Measurements from ENCODE around the gene PPP1R9B.

The PPP1R9B gene

DNA sequence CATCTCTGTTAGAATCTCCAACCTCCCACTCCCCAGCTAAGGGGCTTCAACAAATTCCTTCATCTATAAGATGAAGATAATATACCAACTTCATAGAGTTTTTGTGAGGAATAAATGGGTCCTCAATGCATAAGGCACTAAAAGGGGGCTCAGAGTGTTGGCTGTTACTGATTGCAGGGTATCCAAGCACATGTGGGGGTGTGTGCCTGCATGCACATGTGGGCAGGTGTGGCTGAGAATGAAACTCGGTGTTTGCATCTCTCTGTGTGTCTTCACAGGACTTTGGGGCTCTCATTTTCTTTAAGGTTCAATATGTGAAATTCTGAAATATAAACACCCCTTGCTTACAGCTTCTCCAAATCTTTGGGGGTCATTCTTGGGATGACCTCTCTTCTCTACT lies 4.1 kb upstream of the PPP1R9B start:
- Mint-ChIP-seq H3K9me3 (no peaks in the 10 kb centered on the region), H3K27ac (no peak overlapping the region), H3K27me3 (no peaks in the 10 kb centered on the region), H3K4me3 (peak overlapping the region; percentile 44 to 55), H3K4me1 (peaks cover 54% of the 10 kb centered on the region)
- no peak for DNase-seq
- no peak for ATAC-seq

DNA sequence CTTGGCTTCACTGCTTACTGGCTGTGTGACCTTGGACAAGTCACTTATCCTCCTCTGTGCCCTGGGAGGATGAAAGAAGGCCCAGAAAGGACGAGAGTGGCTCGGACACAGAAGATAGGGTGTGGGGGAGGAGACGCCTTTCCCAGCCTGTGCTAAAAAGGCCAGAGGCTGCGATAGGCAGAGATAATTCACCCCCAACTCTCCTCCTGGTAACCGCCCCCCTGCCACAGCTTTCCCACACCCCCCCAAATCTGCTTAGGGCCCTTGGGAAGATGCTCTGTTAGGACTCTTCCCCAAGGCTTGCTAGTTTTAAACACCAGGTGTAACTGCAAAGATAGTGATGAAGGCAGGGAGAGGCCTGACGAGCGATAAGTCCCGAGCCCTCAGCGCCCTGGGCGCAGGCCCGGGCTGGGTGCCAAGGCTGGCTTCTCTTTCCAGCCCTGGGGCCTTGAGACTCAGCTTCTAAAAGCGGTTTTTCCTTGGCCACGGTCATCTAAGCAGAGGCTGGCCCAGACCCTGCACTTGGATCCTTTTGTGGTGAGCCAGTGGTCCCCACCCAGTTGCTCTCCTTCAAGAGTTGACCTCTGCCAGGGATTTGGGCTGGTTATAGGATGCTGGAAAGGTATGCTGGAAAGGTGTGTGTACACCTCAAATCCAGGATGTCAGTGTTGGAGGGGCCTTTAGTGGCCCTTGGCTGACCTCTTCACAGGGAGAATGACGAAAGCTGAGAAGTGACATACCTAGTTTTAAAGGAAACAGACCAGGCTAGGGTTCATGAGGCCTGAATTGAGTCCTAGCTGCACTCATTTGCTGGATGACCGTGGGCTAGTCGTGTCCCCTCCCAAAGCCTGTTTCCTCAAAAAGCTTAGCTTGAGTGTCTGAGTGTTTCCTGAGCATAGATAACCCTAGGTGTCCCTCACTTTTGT lies 3.4 kb upstream of the PPP1R9B start:
- no peak overlapping the region for H3K27ac Mint-ChIP-seq
- no peak for ATAC-seq
- no peaks in the 10 kb centered on the region for H3K9me3 Mint-ChIP-seq
- peaks cover 54% of the 10 kb centered on the region for H3K4me1 Mint-ChIP-seq
- DNase-seq: no peak
- H3K4me3 Mint-ChIP-seq: no peak overlapping the region
- H3K27me3 Mint-ChIP-seq: no peaks in the 10 kb centered on the region

DNA sequence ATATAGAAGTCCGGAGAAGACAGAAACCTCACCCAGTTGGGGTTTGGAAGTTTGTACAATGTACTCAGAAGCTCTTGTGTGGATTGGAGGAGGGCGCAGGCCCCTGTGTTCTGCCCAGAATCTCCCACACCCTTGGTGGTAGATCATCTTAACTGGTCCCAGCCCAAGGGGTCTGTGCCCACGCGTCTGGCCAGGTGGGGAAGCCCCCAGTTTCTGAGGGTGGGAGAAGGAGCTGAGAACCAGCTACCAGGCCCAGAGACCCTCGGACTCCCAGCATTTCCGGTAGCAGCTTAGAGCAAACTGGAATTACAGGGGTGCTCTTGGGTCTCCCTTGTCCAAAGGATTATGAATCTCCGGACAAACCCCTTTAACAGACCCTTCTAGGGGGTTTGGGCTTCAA lies 2.3 kb upstream of the PPP1R9B start:
- Mint-ChIP-seq H3K27me3 (no peaks in the 10 kb centered on the region), H3K9me3 (no peaks in the 10 kb centered on the region), H3K4me1 (peaks cover 44% of the 10 kb centered on the region), H3K4me3 (peak overlapping the region in 1 of 2 donors; percentile 95), H3K27ac (peak overlapping the region; percentile 34 to 95)
- no peak for ATAC-seq
- no peak for DNase-seq

DNA sequence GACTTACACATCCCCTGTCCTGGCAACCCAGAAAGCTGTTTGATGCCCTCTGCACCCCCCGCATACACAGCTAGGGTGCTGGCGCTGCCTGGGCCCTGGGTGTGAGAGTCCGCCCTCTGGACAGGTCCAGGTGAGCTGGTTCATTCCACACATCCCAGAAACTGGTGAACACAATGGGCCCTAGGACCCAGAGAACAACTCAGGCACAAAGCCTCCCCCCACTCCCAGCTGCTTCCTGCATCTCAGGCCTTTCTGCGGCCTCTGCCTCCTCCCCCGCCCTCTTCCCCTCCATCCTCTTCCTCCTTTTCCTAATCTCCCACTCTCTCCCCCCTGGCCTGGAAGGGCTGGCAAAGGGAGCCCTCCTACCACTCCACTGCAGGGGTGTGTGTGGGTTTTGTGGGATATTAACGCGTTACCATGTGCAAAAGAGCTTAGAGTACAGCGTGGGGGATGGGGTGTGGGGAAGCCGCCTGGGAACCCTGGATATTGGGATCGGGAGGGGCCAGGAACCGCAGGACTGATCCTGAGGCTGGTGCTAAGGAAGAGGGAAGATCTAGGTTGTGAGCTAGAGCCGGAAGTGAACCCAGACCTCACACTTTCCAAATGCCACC lies 1.6 kb upstream of the PPP1R9B start:
- Mint-ChIP-seq H3K27ac (peak overlapping the region in 1 of 2 donors; percentile 95), H3K9me3 (no peaks in the 10 kb centered on the region), H3K27me3 (no peaks in the 10 kb centered on the region), H3K4me3 (peak overlapping the region; percentile 92 to 95), H3K4me1 (peaks cover 49% of the 10 kb centered on the region)
- DNase-seq: peak in 1 of 2 donors; percentile 66
- ATAC-seq: peak; percentile 26

DNA sequence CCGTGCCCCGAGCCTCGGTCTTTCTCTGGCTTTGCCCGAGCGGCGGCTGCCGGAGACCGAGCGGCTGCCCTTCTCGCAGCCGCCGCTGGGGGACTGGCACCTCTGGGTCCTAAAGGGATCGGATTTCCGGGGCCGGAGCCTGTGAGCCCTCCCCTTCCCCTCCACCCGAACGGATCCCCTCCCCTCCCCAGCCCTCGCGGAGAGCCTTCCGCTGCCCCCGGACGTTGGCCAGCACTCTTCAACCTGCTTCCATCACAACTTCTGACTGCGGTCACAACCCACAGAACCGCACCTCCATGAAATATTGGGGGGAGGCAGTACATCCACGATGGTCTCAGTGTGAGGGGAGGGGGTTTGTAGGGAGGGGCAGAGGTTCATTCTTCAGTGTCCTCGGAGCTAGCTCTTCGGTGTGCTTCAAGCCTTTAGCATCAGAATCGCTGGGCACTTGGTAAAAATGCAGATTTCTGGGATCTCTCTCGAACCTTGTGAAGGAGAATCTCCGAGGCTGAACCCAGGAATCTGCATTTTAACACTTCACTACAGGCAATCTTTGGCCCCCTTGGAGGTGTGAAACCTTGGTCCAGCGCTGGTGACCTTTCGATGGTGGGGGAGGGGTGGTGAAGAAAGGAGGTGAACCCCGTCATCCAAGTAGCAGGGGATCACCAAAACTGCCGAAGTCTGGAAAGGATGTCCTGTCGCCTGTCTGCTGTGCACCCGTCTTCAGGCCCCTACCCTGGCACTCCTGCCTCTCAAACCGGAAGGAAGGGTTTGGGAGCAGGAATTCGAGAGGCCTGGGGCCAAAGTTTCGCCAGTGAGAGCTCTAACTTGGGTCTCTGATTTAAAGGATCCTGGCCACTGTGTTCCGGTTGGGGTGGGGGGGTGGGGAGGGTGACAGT lies 812 bp upstream of the PPP1R9B start:
- H3K4me3 Mint-ChIP-seq: peak overlapping the region; percentile 92 to 95
- DNase-seq (peak; percentile 87 to 91), ATAC-seq (peak; percentile 72)
- H3K9me3 Mint-ChIP-seq: no peaks in the 10 kb centered on the region
- H3K27me3 Mint-ChIP-seq: no peaks in the 10 kb centered on the region
- H3K27ac Mint-ChIP-seq: peak overlapping the region; percentile 94 to 95
- peaks cover 57% of the 10 kb centered on the region for H3K4me1 Mint-ChIP-seq

DNA sequence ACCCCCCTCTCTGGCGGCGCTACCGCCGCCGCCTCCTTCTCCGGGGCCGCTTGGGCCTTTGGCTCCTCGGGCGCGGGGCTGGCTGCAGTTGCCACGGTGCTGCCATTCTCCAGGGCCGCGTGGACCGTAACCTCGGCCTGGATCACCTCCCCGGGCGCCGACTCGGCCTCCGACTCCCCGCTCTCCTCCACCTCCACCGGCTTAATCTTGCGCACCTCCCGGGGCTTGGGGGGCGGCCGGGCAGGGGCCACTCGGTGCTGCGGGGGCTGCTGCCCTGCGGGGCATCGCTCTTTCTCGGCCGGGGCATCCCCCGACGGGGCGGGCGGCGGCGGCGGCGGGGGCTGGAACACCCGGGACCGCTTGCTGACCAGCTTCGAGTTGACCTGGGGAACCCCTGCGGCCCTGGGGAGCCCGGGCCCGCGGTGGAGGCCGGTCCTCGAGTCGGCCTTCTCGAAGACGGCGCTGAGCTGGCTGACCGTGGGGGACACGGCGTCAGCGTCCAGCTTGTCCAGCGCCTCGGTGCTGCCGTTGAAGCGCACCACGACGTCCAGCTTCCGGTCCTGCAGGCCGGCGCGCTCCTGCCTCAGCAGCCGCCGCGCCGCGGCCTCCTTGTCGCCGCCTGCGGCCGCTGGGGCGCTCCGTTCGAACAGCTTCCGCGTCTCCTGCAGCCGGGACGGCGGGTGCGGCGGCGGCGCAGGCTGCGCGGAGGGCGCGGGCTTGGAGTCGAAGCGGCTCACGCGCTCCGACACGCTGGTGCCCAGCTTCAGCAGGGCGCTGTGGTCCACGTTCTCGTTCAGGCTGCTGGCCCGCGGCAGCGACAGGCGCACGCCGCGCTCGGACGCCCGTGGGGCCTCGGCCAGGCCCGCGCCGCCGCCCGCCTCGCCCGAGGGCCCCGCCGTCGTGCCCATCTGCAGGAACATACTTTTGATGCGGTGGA lies 792 bp downstream of the PPP1R9B start:
- ATAC-seq: no peak
- Mint-ChIP-seq H3K4me3 (peak overlapping the region; percentile 92 to 98), H3K27me3 (no peaks in the 10 kb centered on the region), H3K27ac (peak overlapping the region; percentile 84 to 93), H3K4me1 (peaks cover 61% of the 10 kb centered on the region), H3K9me3 (no peaks in the 10 kb centered on the region)
- peak; percentile 52 to 63 for DNase-seq

DNA sequence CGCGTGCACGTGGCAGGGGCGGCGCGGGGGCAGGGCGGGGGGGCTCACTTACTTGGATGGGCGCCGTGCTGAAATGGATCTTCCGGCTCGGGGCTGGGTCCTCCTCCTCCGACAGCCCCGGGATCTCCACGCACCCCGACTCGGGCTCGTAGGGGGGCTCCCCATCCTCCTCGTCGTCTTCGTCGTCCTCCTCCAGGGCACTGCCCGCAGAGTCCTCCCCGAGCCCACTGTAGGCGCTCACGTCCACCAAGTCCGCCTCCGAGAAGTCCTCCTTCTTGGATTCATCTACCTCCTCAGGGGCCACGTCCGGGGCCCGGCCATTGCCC lies 1.4 kb downstream of the PPP1R9B start:
- peak overlapping the region; percentile 84 to 93 for H3K27ac Mint-ChIP-seq
- H3K9me3 Mint-ChIP-seq: no peaks in the 10 kb centered on the region
- no peak for DNase-seq
- no peaks in the 10 kb centered on the region for H3K27me3 Mint-ChIP-seq
- H3K4me3 Mint-ChIP-seq: peak overlapping the region; percentile 86 to 98
- no peak for ATAC-seq
- H3K4me1 Mint-ChIP-seq: peaks cover 61% of the 10 kb centered on the region

DNA sequence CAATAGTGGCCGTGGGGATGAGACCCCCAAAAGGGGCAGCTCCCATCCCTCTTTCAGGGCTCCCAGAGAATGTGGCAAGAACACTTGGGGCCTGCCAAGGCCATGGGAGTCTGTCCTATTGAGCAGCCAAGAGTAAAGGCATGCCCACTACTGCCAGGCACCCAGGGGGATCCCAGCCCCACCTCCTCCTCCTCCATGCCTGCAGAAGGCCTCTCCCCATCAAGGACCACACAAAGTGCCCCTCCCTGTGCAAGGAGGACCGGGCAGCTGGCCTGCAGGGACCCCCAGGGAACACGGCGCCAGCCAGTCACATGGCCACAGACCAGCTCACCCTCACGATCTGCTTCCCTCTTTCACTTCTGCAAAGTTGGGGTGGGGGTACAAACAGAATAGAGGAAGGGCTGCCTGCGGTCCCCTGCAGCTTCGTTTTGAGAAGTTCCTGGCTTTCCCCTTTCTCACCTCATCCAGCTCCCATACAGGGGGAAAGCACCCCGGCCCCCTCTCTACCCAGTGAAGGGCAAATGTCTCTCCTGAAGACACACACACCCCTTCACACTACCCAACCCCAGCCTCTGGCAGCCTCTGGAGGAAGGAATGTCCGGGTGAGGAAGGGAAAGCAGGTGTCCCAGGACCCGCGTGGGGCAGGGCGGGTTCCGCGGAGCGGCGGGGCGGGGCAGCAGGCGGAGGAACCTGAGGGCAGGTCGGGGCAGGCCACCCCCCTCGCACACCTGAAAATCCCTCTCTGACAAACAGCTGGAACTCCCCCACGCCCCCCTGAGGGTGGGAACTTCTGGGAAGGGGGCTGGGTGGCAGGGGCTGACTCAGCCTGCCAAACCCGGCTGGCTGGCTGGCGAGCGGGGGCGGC lies 2.0 kb downstream of the PPP1R9B start:
- H3K4me1 Mint-ChIP-seq: peaks cover 61% of the 10 kb centered on the region
- H3K4me3 Mint-ChIP-seq: peak overlapping the region; percentile 86 to 98
- H3K27ac Mint-ChIP-seq: peak overlapping the region; percentile 84 to 95
- no peaks in the 10 kb centered on the region for H3K9me3 Mint-ChIP-seq
- DNase-seq (peak; percentile 51 to 90), ATAC-seq (peak; percentile 58)
- H3K27me3 Mint-ChIP-seq: no peaks in the 10 kb centered on the region

DNA sequence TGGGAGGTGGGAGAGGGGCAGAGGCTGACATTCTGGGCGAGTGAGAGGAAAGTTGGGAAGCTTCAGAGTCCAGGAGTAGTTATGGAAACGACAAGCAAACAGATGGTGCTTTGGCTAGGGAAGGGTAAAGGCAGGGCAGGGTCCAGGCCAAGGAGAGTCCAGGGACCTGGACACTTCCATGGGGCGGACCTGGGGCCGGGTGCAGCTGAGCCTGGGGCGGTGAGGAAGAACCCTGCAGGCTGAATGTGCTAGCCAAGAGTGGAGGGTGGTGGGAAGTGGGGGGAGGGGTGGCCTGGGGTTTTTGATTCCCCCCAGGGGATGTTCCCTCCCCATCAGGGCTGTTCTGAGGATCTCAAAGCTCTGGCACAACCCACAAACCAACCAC lies 2.6 kb downstream of the PPP1R9B start:
- ATAC-seq (no peak), DNase-seq (no peak)
- Mint-ChIP-seq H3K9me3 (no peaks in the 10 kb centered on the region), H3K27ac (peak overlapping the region; percentile 53 to 95), H3K4me1 (peaks cover 63% of the 10 kb centered on the region), H3K27me3 (no peaks in the 10 kb centered on the region), H3K4me3 (peak overlapping the region; percentile 86 to 98)

DNA sequence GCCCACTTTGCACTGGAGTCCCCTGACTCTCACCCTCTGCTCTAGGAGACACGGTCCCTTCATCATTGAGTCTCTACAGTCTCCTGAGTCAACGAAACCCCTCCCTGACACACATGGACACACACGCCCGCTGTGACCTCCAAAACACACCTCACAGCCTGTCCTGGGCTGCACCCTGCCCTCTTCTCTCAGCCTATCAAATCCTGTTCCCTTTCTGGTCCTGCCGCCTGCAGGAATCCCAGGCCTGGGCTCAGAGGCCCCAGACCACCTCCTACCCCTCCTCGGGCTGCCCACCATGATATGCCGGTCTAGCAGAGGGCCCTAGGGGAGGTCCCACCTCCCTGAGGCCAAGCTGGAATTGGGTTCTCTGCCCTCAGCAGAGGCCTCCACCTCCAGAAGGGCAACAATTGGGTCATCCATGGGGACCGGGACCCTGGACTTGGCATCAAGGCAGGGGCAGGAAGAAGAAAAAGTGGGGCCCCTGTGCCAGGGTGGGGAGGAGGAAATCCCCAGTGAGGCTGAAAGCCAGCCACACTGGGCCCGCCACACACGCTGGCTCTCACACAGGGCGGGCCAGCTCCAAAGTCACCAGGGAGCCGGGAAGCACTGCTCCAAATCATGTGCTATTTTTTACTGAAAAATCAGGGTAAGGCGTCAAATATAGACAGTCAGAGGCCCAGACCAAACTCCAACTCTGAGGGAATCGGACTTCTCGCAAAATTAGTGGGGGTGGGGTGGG lies 3.4 kb downstream of the PPP1R9B start:
- no peaks in the 10 kb centered on the region for H3K27me3 Mint-ChIP-seq
- H3K9me3 Mint-ChIP-seq: no peaks in the 10 kb centered on the region
- H3K4me1 Mint-ChIP-seq: peaks cover 63% of the 10 kb centered on the region
- ATAC-seq (no peak), DNase-seq (no peak)
- H3K27ac Mint-ChIP-seq: peak overlapping the region; percentile 89 to 97
- H3K4me3 Mint-ChIP-seq: peak overlapping the region; percentile 86 to 98

DNA sequence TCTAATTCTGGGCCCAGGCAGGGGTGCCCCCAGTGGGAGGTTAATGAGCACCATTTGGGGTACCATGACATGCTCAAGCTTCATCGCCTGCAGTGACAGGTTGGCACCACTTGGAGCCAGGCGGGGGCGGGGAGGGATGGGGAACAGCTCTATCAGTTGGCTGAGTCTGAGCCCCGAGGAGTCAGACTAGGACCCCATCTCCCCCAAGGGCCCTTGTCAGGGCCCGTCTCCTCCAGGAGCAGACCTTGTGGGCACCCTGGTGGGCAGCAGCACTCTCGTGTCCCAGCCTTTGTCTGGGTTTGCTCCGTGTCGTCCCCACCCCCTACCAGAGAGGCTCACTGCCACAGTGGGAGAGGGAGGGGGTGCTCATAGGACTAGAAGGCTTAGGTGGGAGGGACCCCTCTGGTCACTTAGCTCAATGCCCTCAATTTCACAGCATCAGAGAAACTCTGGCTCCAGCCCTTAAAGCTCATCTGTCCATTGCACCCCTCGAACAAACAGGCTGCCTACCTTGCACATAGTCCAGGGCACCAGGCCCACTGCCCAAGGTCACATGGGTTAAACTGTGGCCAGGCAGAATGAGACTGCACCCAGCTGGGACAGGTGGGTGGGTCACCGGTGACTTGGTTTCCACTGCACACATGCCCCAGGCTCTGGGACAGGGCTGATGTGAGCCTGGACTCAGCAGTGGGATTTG lies 4.1 kb downstream of the PPP1R9B start:
- peaks cover 63% of the 10 kb centered on the region for H3K4me1 Mint-ChIP-seq
- no peaks in the 10 kb centered on the region for H3K27me3 Mint-ChIP-seq
- H3K4me3 Mint-ChIP-seq: peak overlapping the region; percentile 86 to 98
- DNase-seq (no peak), ATAC-seq (no peak)
- no peak overlapping the region for H3K27ac Mint-ChIP-seq
- no peaks in the 10 kb centered on the region for H3K9me3 Mint-ChIP-seq

DNA sequence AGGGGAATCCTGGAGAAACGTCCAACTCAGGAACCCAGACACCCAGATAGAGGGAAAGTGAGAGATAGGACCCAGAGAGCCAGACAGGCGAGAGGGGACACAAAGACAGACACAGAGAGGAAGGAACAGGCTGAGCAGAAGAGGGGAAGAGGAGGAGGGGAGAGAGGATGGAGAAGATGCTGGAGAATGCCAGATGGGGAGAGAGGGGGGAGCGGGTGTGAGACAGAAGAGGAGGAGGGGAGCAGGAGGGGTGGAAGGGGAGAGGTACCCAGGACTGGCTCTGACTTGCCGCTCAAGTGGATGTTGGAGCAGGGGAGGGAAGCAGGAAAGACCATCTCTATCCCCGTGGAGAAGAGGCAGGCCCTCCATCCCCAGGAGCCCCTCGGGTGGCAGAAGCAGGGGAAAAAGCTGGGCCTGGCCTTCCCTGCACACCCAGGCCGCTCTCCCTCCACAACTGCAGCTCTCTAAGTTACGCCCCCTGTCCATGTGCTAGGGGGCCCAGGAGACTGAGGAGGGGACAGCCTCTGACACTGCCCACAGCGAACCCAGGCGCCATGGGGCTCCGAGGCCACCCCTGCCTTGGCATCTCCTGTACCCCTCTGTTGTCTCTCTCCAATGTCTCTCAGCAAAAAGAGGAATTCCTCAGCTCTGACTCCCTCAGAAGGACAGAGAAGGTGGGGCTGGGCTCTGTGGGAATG lies 4.8 kb downstream of the PPP1R9B start:
- H3K9me3 Mint-ChIP-seq: no peaks in the 10 kb centered on the region
- ATAC-seq (no peak), DNase-seq (no peak)
- peak overlapping the region in 1 of 2 donors; percentile 87 for H3K27ac Mint-ChIP-seq
- H3K27me3 Mint-ChIP-seq: no peaks in the 10 kb centered on the region
- peaks cover 69% of the 10 kb centered on the region for H3K4me1 Mint-ChIP-seq
- peak overlapping the region; percentile 57 to 86 for H3K4me3 Mint-ChIP-seq
